HCT116 (cell line): Measurements from ENCODE around the gene FN3KRP. TPM values are rescaled to one million over a fixed set of nuclear protein-coding genes. Genes with fewer than 3 reads are reported as not detected.
"Not testable (repeated sequence)": the region's sequence is repeated elsewhere in the genome, so short reads cannot be mapped to it uniquely, and the experiment has no call there.

ENCODE experiments used
- ATAC-seq: fragments of 200-7000 bp; cut with Tn5 transposase; 2 replicates; pipeline ENCODE4 v1.9.1; 2020; ENCODE audit warnings: mild to moderate bottlenecking, moderate library complexity
- BruUV-seq: library from RNA; stranded (reverse); fragments of 400-500 nt; replicated peaks from 2 replicates; lab custom pipeline; 2021; lab: Mats Ljungman, UMichigan
- CTCF ChIA-PET: fragments of 300-600 bp; sonication (Branson Sonifier 250); formaldehyde crosslinking; loops from one replicate; lab custom pipeline; 2021; ENCODE audit warnings: antibody characterized with exemption; lab: Charles Lee
- POLR2A ChIA-PET: fragments of 300-600, 350-600 bp; sonication (Branson Sonifier 250); formaldehyde crosslinking; loops from one replicate; lab custom pipeline; 2021; ENCODE audit warnings: antibody characterized with exemption; lab: Charles Lee
- RAD21 ChIA-PET, 2 experiments: fragments of 300-600 bp; sonication (Branson Sonifier 250); formaldehyde crosslinking; loops; one replicate each; lab custom pipeline; 2023; ENCODE audit warnings: low total read pairs in 2 of 2; ENCODE audit not compliant: uncharacterized antibody in 2 of 2, unreplicated experiment in 2 of 2, low non-redundant PET in 1 of 2; lab: Charles Lee
- DNase-seq: peaks from one replicate; pipeline ENCODE4 v3.0.0-alpha.2; 2010; ENCODE audit warnings: low read depth, low spot score
- H2AFZ ChIP-seq: fragments of 200-600 bp; shearing (Covaris generic), sonication (generic); 2 replicates; pipeline ENCODE4 v1.6.1; 2017; ENCODE audit warnings: low read depth, mixed run types, mixed read lengths, antibody characterized with exemption, low read length; ENCODE audit not compliant: poor library complexity, severe bottlenecking
- H3K27ac ChIP-seq: 2 replicates; pipeline ENCODE4 v1.5.1; 2012; ENCODE audit warnings: low read depth, low read length
- H3K27me3 ChIP-seq: fragments of 200-600 bp; sonication (generic); 2 replicates; pipeline ENCODE4 v1.6.1; 2016; ENCODE audit warnings: mixed run types, low read length, mixed read lengths; ENCODE audit not compliant: insufficient read depth
- H3K36me3 ChIP-seq, 2 experiments: fragments of 200-500 bp in 1 of 2; fragments of 200-600 bp in 1 of 2; sonication (Bioruptor generic) in 1 of 2; sonication (generic) in 1 of 2; 2 replicates each; pipeline versions ENCODE4 v1.5.1 to v1.6.1; 2014 to 2016; ENCODE audit warnings: low read length in 2 of 2, inconsistent platforms in 1 of 2, mixed read lengths in 1 of 2, mixed run types in 1 of 2; ENCODE audit not compliant: insufficient read depth in 2 of 2, control insufficient read depth in 1 of 2
- H3K4me1 ChIP-seq, 2 experiments: fragments of 200-600 bp in 1 of 2; sonication (generic) in 1 of 2; 2 replicates each; pipeline versions ENCODE4 v1.5.1 to v1.6.1; 2012 to 2017; ENCODE audit warnings: low read length in 2 of 2, inconsistent platforms in 1 of 2, mild to moderate bottlenecking in 1 of 2, mixed read lengths in 1 of 2, mixed run types in 1 of 2, moderate library complexity in 1 of 2; ENCODE audit not compliant: insufficient read depth in 2 of 2, control insufficient read depth in 1 of 2
- H3K4me2 ChIP-seq: fragments of 200-600 bp; sonication (generic); 2 replicates; pipeline ENCODE4 v1.6.1; 2017; ENCODE audit warnings: mixed run types, low read length, mixed read lengths
- H3K4me3 ChIP-seq, 2 experiments: fragments of 200-600 bp in 1 of 2; sonication (generic) in 1 of 2; replicated peaks in 1 of 2; 2 replicates each; pipeline ENCODE4 v1.5.1; 2011 to 2016; ENCODE audit warnings: low read length in 2 of 2, control low read depth in 1 of 2, low read depth in 1 of 2, mild to moderate bottlenecking in 1 of 2, mixed read lengths in 1 of 2, mixed run types in 1 of 2
- H3K79me2 ChIP-seq: fragments of 200-600 bp; sonication (generic); 2 replicates; pipeline ENCODE4 v1.6.1; 2017; ENCODE audit warnings: mild to moderate bottlenecking, mixed run types, low read length, moderate library complexity, mixed read lengths; ENCODE audit not compliant: insufficient read depth
- H3K9ac ChIP-seq: fragments of 200-600 bp; sonication (generic); 2 replicates; pipeline ENCODE4 v1.6.1; 2016; ENCODE audit warnings: low read length, mixed read lengths
- H3K9me2 ChIP-seq: fragments of 200-600 bp; sonication (generic), shearing (Covaris generic); 2 replicates; pipeline ENCODE4 v1.6.1; 2017; ENCODE audit warnings: mixed run types, mild to moderate bottlenecking, moderate library complexity; ENCODE audit not compliant: insufficient read depth
- H3K9me3 ChIP-seq, 2 experiments: fragments of 200-500 bp in 1 of 2; fragments of 200-600 bp in 1 of 2; sonication (Bioruptor generic) in 1 of 2; sonication (generic) in 1 of 2; 2 replicates each; pipeline ENCODE4 v1.6.1; 2014 to 2017; ENCODE audit warnings: low read length in 2 of 2, mixed read lengths in 2 of 2, inconsistent platforms in 1 of 2, low read depth in 1 of 2, mild to moderate bottlenecking in 1 of 2, mixed run types in 1 of 2, moderate library complexity in 1 of 2; ENCODE audit not compliant: control insufficient read depth in 1 of 2, insufficient read depth in 1 of 2
- H4K20me1 ChIP-seq: fragments of 200-600 bp; sonication (generic), shearing (Covaris generic); 2 replicates; pipeline ENCODE4 v1.6.1; 2017; ENCODE audit warnings: mixed run types, mild to moderate bottlenecking, moderate library complexity; ENCODE audit not compliant: insufficient read depth
- REST ChIP-seq: IDR thresholded peaks from 2 replicates; pipeline ENCODE4 v1.6.1; 2012; ENCODE audit warnings: low read depth
- intact Hi-C: fragments of 100-400 bp; cut with micrococcal nuclease; formaldehyde crosslinking; loops from 2 replicates; pipeline ENCODE4 v1.10.0; 2022
- total RNA-seq: library from RNA; stranded (reverse); gene quantifications from one replicate; pipeline ENCODE4 v1.2.1, GENCODE V29; 2021; ENCODE audit not compliant: unreplicated experiment

Gene FN3KRP
- total RNA-seq, 1 experiment from 2014 or later, result 35.2 TPM

GRCh38 chr17:82743344-82744219 is 27.1 kb downstream of the FN3KRP start (continued):
- TF ChIP-seq REST, result no peak

GRCh38 chr17:82744736-82745135 is 28.2 kb downstream of the FN3KRP start:
- H4K20me1 ChIP-seq, H3K9ac ChIP-seq, H3K27ac ChIP-seq, H3K9me2 ChIP-seq, ATAC-seq, CTCF ChIA-PET, H3K79me2 ChIP-seq, H3K4me1 ChIP-seq, H2AFZ ChIP-seq, POLR2A ChIA-PET, intact Hi-C loops, H3K36me3 ChIP-seq, BruUV-seq, RAD21 ChIA-PET, DNase-seq, H3K27me3 ChIP-seq, H3K4me2 ChIP-seq, H3K4me3 ChIP-seq: not testable (repeated sequence)
- peaks cover 17 to 35% of the 10 kb centered on the region in 2 experiments; a peak in 3 of 4 replicates for H3K9me3 ChIP-seq
